ENCODE results near the gene DCBLD2. TPM values are rescaled to one million over a fixed set of nuclear protein-coding genes. Genes with fewer than 3 reads are reported as not detected.

The DCBLD2 gene
- total and polyA plus RNA-seq, 2 donors (not counting 3 experiments of a cell fraction or from before 2014, with no cell fraction given) = 28.7 to 77.3 TPM

DNA sequence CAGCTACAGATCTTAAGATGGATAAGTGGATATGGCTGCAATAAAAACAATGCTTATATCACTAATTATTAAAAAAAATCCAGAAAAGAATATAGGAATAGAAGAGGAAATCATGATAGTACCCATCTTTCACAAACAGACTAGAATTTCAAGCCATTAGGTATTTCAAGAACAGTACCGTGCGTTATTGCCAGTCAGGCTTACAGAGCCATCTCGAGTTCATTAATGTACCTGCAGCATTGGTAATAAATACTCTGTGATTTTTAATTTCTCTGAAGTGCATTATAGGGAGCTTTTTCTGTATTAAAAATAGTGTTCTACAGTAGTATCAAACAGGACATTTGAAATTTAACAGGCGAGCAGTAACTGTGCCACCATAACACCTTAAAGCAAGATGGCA is 102.7 kb downstream of the DCBLD2 start:
- Histone ChIP-seq H3K9ac (replicated peaks; ENCODE audit: extremely low read depth, insufficient read depth, low read length) (no peak overlapping the region), H2AFZ (ENCODE audit: low read depth, low read length) (no peak overlapping the region), H3K4me2 (ENCODE audit: insufficient read depth, low read length) (no peak overlapping the region), H3K79me2 (ENCODE audit: control insufficient read depth, insufficient read depth, low read length) (no peaks in the 10 kb centered on the region), H3K36me3 (ENCODE audit: control insufficient read depth in 2 of 2, extremely low read depth in 1 of 2, insufficient read depth in 2 of 2, low read length in 2 of 2) (peaks cover 8 to 16% of the 10 kb centered on the region in 2 experiments), H4K20me1 (replicated peaks; ENCODE audit: control insufficient read depth, extremely low read depth, insufficient read depth, low read length) (no peaks in the 10 kb centered on the region), H3K27ac (ENCODE audit: insufficient read depth, low read depth, low read length) (no peak overlapping the region), H3K9me1 (replicated peaks; ENCODE audit: control insufficient read depth, extremely low read depth, insufficient read depth, low read length) (no peaks in the 10 kb centered on the region), H3K4me1 (ENCODE audit: control insufficient read depth, extremely low read depth, insufficient read depth, low read length) (no peaks in the 10 kb centered on the region), H3K27me3 (ENCODE audit: control insufficient read depth in 2 of 2, insufficient read depth in 2 of 2, low read length in 2 of 2) (no peaks in the 10 kb centered on the region), H3K9me3 (replicated peaks; ENCODE audit: control insufficient read depth, insufficient read depth, low read length) (no peaks in the 10 kb centered on the region), H3K4me3 (replicated peaks in 1 of 3; ENCODE audit: insufficient read depth in 1 of 3, low read depth in 1 of 3, low read length in 3 of 3) (no peak overlapping the region)
- intact Hi-C loops (cut with micrococcal nuclease) (no loop called here), dilution Hi-C loops (cut with MboI; ENCODE audit: extremely low pct_ligation_motif_present, low sequenced_read_pairs) (no loop called here)
- FAIRE-seq (no peak), DNase-seq (ENCODE audit: low read depth, low spot score) (no peak)
- BruUV-seq (replicated peaks) = no TSS peak
- TF ChIP-seq MYC (IDR thresholded peaks at IDR 0.05; ENCODE audit: low read depth, low read length) (no peak), EZH2 (IDR thresholded peaks at IDR 0.05; ENCODE audit: borderline replicate concordance, low read depth, low read length, severe bottlenecking) (no peak)
- ChIA-PET CTCF (interaction anchor here (1.2 to 7.2 kb wide), 3 partner anchors 14 to 196 kb away, joined by 3 to 63 read pairs (median 6); no protein-coding TSS in a partner anchor), POLR2A (no interaction called here)

DNA sequence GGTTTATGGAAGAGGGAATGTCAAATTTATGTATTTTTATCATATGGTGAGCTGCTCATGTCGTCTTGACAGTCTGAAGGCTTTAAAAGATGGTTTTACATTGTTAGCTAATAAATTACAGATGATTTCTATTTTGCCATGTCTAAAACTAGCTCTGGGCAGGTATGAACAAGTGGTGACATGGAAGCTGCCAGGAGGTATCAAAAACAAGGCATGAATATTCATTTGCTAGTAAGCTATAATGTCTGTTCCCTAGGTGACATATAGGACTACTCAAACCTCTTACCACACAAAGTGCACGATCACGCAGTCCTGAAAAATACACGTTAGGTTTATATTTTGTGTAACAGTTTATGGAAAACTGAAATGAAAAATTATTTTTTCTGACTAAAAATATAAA is 103.6 kb downstream of the DCBLD2 start:
- H4K20me1 ChIP-seq (replicated peaks; ENCODE audit: control insufficient read depth, extremely low read depth, insufficient read depth, low read length) = no peaks in the 10 kb centered on the region
- peaks cover 8 to 16% of the 10 kb centered on the region in 2 experiments for H3K36me3 ChIP-seq (ENCODE audit: control insufficient read depth in 2 of 2, extremely low read depth in 1 of 2, insufficient read depth in 2 of 2, low read length in 2 of 2)
- no peak overlapping the region for H3K9ac ChIP-seq (replicated peaks; ENCODE audit: extremely low read depth, insufficient read depth, low read length)
- no TSS peak for BruUV-seq (replicated peaks)
- intact Hi-C loops (cut with micrococcal nuclease) = no loop called here
- POLR2A ChIA-PET = no interaction called here
- H3K79me2 ChIP-seq (ENCODE audit: control insufficient read depth, insufficient read depth, low read length) = no peaks in the 10 kb centered on the region
- no peak overlapping the region for H2AFZ ChIP-seq (ENCODE audit: low read depth, low read length)
- H3K4me2 ChIP-seq (ENCODE audit: insufficient read depth, low read length) = no peak overlapping the region
- no peak overlapping the region for H3K27ac ChIP-seq (ENCODE audit: insufficient read depth, low read depth, low read length)
- no peaks in the 10 kb centered on the region for H3K9me1 ChIP-seq (replicated peaks; ENCODE audit: control insufficient read depth, extremely low read depth, insufficient read depth, low read length)
- DNase-seq (ENCODE audit: low read depth, low spot score) = no peak
- dilution Hi-C loops (cut with MboI; ENCODE audit: extremely low pct_ligation_motif_present, low sequenced_read_pairs) = no loop called here
- CTCF ChIA-PET = interaction anchor here (1.2 to 7.2 kb wide), 3 partner anchors 15 to 195 kb away, joined by 3 to 63 read pairs (median 6); no protein-coding TSS in a partner anchor
- H3K4me1 ChIP-seq (ENCODE audit: control insufficient read depth, extremely low read depth, insufficient read depth, low read length) = no peaks in the 10 kb centered on the region
- no peaks in the 10 kb centered on the region for H3K27me3 ChIP-seq (ENCODE audit: control insufficient read depth in 2 of 2, insufficient read depth in 2 of 2, low read length in 2 of 2)
- TF ChIP-seq MYC (IDR thresholded peaks at IDR 0.05; ENCODE audit: low read depth, low read length) = no peak
- TF ChIP-seq, protein P1, sequence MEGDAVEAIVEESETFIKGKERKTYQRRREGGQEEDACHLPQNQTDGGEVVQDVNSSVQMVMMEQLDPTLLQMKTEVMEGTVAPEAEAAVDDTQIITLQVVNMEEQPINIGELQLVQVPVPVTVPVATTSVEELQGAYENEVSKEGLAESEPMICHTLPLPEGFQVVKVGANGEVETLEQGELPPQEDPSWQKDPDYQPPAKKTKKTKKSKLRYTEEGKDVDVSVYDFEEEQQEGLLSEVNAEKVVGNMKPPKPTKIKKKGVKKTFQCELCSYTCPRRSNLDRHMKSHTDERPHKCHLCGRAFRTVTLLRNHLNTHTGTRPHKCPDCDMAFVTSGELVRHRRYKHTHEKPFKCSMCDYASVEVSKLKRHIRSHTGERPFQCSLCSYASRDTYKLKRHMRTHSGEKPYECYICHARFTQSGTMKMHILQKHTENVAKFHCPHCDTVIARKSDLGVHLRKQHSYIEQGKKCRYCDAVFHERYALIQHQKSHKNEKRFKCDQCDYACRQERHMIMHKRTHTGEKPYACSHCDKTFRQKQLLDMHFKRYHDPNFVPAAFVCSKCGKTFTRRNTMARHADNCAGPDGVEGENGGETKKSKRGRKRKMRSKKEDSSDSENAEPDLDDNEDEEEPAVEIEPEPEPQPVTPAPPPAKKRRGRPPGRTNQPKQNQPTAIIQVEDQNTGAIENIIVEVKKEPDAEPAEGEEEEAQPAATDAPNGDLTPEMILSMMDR (IDR thresholded peaks at IDR 0.05; ENCODE audit: extremely low read depth in 1 of 2, insufficient read depth in 1 of 2, low read depth in 1 of 2, low read length in 2 of 2) = no peak
- no peak for TF ChIP-seq POLR2A (IDR thresholded peaks at IDR 0.05; ENCODE audit: low read depth, low read length)
- no peak for TF ChIP-seq GATA2 (IDR thresholded peaks at IDR 0.05; ENCODE audit: insufficient read depth, insufficient read length, low read depth, low read length)
- FAIRE-seq = no peak
- no peaks in the 10 kb centered on the region for H3K9me3 ChIP-seq (replicated peaks; ENCODE audit: control insufficient read depth, insufficient read depth, low read length)
- no peak overlapping the region for H3K4me3 ChIP-seq (replicated peaks in 1 of 3; ENCODE audit: insufficient read depth in 1 of 3, low read depth in 1 of 3, low read length in 3 of 3)
